Measurements from ENCODE around the gene NT5DC4. TPM values are rescaled to one million over a fixed set of nuclear protein-coding genes. Genes with fewer than 3 reads are reported as not detected.
A peak's percentile ranks its signal among the peaks of the same experiment; 100 is the strongest.

Gene NT5DC4
- polyA plus RNA-seq, 2 of the 4 experiments (the other 2 are of a cell fraction) = not detected

DNA sequence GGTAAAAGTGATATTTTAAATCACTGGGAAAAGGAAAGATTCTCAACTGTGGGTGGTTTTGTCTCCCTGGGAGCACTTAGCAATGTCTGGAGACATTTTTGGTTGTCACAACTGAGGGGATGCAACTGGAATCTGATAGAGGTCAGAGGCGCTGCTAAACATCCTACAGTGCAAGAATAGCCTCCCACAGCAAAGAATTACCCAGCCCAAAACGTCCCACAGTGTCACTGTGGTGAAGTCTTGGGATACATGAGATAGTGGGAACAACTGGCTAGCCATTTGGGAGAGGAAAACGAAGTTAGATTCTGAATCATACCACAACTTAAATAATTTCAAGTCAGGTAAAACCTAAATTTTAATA is 36.4 kb upstream of the NT5DC4 start:
- ATAC-seq = no peak
- FAIRE-seq = no peak
- Histone ChIP-seq H3K4me2 (no peak overlapping the region), H3K9me3 (no peaks in the 10 kb centered on the region), H3K27ac (no peak overlapping the region), H3K4me3 (no peak overlapping the region), H3K4me1 (peaks cover 19% of the 10 kb centered on the region)
- 44% methylated on average over 3 of the region's 3 CpGs for WGBS (ENCODE audit: missing lambda C conversion rate)
- ChIA-PET CTCF (interaction anchor here (2.1 to 16.4 kb wide), 3 partner anchors 15 to 58 kb away, joined by 5 to 116 read pairs (median 26); no protein-coding TSS in a partner anchor), POLR2A (no interaction called here)
- TF ChIP-seq FOSB (CRISPR knock-in tag; IDR thresholded peaks at IDR 0.05) (no peak), RARB (CRISPR knock-in tag; IDR thresholded peaks at IDR 0.05) (no peak), EP300 (IDR thresholded peaks at IDR 0.05) (no peak), TFCP2L1 (CRISPR knock-in tag; IDR thresholded peaks at IDR 0.05) (no peak)
- no peak for DNase-seq (ENCODE audit: low read depth in 1 of 2, low spot score in 1 of 2)

- DNase-seq (ENCODE audit: low read depth in 1 of 2, low spot score in 1 of 2) (peak; percentile 26 to 40), ATAC-seq (peak; percentile 79 to 81), FAIRE-seq (no peak)
- CTCF ChIA-PET = interaction anchor here (0.6 to 16.4 kb wide), 10 partner anchors 10 to 98 kb away, joined by 3 to 116 read pairs (median 4); no protein-coding TSS in a partner anchor
- WGBS (ENCODE audit: missing lambda C conversion rate) = 89% methylated on average over 4 of the region's 4 CpGs
- POLR2A ChIA-PET = interaction anchor here (1.0 kb wide), 1 partner anchor 39 kb away, joined by 3 read pairs; the partner anchor contains the start of gene SLC20A1
- TF ChIP-seq, protein P1, sequence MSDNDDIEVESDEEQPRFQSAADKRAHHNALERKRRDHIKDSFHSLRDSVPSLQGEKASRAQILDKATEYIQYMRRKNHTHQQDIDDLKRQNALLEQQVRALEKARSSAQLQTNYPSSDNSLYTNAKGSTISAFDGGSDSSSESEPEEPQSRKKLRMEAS (IDR thresholded peaks at IDR 0.05) = no peak
- TF ChIP-seq HOXB13 (CRISPR knock-in tag; IDR thresholded peaks at IDR 0.05; ENCODE audit: low read depth) (no peak), JUNB (IDR thresholded peaks at IDR 0.05) (no peak), POLR2A (IDR thresholded peaks at IDR 0.05; ENCODE audit: low read length) (no peak), HDAC2 (IDR thresholded peaks at IDR 0.05) (no peak), EHMT2 (IDR thresholded peaks at IDR 0.05; ENCODE audit: low read depth) (no peak), PBX3 (IDR thresholded peaks at IDR 0.05) (no peak), BCL3 (IDR thresholded peaks at IDR 0.05) (no peak), FOXS1 (CRISPR knock-in tag; IDR thresholded peaks at IDR 0.05) (no peak), SREBF2 (IDR thresholded peaks at IDR 0.05) (no peak), NR3C1 (IDR thresholded peaks at IDR 0.05) (no peak), KDM1A (IDR thresholded peaks at IDR 0.05; ENCODE audit: low read depth) (no peak)
- TF ChIP-seq, protein P2, sequence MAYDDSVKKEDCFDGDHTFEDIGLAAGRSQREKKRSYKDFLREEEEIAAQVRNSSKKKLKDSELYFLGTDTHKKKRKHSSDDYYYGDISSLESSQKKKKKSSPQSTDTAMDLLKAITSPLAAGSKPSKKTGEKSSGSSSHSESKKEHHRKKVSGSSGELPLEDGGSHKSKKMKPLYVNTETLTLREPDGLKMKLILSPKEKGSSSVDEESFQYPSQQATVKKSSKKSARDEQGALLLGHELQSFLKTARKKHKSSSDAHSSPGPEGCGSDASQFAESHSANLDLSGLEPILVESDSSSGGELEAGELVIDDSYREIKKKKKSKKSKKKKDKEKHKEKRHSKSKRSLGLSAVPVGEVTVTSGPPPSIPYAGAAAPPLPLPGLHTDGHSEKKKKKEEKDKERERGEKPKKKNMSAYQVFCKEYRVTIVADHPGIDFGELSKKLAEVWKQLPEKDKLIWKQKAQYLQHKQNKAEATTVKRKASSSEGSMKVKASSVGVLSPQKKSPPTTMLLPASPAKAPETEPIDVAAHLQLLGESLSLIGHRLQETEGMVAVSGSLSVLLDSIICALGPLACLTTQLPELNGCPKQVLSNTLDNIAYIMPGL (CRISPR knock-in tag; IDR thresholded peaks at IDR 0.05; ENCODE audit: borderline replicate concordance) = no peak
- TF ChIP-seq, protein P3, sequence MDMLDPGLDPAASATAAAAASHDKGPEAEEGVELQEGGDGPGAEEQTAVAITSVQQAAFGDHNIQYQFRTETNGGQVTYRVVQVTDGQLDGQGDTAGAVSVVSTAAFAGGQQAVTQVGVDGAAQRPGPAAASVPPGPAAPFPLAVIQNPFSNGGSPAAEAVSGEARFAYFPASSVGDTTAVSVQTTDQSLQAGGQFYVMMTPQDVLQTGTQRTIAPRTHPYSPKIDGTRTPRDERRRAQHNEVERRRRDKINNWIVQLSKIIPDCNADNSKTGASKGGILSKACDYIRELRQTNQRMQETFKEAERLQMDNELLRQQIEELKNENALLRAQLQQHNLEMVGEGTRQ (IDR thresholded peaks at IDR 0.05) = no peak
- Histone ChIP-seq H3K4me1 (peaks cover 14% of the 10 kb centered on the region), H3K9me3 (no peaks in the 10 kb centered on the region), H3K4me3 (no peak overlapping the region), H3K27ac (no peak overlapping the region), H3K4me2 (no peak overlapping the region)
Observed at GRCh38 chr2:112685271-112685884, 35.4 kb upstream of the NT5DC4 start.
